ENCODE data around the gene DARS1.

DARS1 gene

GRCh38 chr2:135949451-135950234 lies 35.8 kb downstream of the DARS1 start:
- no peak for DNase-seq
- intact Hi-C loops (cut with DNase I) = no loop called here

GRCh38 chr2:135948642-135949355 lies 36.6 kb downstream of the DARS1 start:
- no peak for DNase-seq
- intact Hi-C loops (cut with DNase I) = no loop called here

DNA sequence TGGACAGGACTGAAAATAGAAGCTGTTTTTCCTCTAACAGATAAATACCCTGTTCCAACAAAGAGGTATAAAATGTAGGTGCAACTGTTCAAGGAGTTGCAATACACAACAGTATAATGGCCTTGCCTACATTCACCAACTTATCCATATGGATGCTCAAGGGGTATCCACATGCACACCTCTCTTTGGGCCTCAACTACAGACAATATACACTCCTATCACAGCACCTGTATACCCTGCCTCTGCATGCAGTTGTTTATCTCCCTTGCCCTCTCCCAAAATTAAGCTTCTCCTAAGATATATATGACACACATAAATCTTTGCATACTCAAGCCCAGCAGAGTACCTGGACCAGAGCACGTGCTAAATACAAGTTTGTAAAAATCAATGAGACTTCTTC lies 37.3 kb downstream of the DARS1 start:
- intact Hi-C loops (cut with DNase I) = no loop called here
- no peak for DNase-seq

DNA sequence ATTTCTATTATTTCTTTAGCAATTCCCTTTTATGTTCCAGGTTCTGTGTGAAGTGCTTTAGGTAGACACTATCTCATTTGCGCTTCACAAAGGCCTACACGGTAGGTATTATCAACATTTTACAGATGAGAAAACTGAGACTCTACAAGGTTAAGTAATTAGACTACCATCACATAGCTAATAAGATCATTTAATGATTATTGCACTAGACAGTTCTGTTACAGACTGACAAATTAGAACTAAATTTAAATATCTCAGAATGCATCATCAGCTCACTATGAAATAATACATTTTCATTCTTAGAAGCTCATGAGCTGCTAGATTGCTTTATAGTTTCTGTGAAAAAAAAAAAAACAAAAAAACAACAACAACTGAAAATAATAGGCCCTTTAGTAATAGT lies 37.9 kb downstream of the DARS1 start:
- intact Hi-C loops (cut with DNase I) = no loop called here
- no peak for DNase-seq

DNA sequence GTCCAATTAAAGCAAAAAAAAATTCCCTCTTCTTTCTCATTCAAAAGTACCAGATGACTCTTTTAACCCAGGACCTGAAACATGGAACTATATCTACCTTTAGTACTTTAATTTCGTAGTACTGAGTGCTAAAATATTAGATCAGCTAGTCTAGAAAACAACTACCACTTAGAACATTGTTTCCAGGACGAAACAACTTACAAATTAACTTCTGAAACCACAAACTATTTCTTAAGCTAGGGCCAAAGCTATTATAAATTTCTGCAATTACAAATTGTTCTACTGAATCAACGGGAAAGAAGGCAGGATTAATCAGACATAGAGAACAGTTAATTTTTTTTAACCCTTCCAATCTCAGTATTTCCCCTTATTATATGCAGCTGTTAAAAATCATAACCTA lies 39.9 kb downstream of the DARS1 start:
- intact Hi-C loops (cut with DNase I) = no loop called here

DNA sequence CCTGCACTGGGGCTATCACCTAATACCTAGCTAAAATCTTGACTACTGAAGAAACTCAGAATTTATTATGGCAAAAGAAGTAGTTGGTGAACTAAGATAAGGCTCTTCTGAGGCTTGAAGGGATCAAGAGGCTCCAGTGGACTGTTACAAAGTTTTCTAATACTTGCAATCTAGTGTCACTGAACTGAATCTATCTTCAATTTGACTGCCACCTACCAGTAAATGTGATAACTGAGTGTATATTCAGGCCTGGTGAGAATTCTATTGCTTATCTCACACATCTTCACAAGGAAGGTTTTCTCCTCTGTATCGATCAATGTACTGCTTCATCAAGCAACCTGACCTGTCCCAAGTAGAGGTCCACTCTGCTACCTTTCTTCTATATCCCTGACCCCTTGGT lies 40.8 kb downstream of the DARS1 start:
- no peak for DNase-seq
- intact Hi-C loops (cut with DNase I) = no loop called here

More for the DNA sequence above, 39.9 kb downstream of the DARS1 start:
- DNase-seq = no peak

- no peak for DNase-seq
- intact Hi-C loops (cut with DNase I) = no loop called here
Observed at GRCh38 chr2:135942936-135943688, 42.3 kb downstream of the DARS1 start.

DNA sequence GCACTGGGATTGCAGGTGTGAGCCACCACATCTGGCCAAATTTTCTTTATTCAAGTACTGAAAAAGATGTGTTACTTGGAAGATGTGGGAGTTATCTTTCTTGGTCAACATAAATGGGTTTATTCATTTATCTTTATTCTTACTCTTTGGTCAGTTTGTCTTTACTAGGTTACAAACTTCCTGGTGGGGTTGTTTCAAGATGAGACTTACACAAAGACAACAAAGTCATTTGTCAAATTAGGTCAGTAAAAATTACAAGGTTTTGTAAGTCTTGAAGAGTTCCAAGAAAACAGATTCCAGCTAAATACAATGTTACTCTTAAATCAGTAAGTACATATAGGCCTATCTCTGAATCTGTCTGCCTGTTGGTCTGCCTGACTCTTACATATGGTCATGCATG lies 48.9 kb downstream of the DARS1 start:
- intact Hi-C loops (cut with DNase I) = no loop called here
- DNase-seq = no peak

- intact Hi-C loops (cut with DNase I) = no loop called here
- no peak for DNase-seq
Observed at GRCh38 chr2:135935914-135936313, 49.5 kb downstream of the DARS1 start.

- DNase-seq = no peak
- intact Hi-C loops (cut with DNase I) = no loop called here
Observed at GRCh38 chr2:135931776-135932443, 53.5 kb downstream of the DARS1 start.

DNA sequence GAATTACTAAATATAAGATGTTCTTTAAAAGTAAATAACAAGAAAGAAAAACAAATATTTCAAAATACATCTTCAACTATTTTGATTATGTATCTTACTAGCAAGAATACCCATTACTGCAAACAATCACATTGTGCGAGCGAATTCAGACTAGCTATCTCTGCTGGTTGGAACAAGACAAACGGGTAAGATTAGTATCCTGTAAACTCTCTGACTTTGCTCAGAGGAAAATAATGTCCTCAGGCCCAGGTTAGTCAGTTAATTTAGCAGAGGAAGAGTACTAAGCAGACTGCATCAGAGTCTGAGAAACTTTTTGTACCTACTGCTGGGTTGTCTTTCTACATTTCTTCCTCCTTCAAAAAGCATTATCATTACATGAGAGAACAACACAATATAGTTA lies 58.8 kb downstream of the DARS1 start:
- intact Hi-C loops (cut with DNase I) = no loop called here

DNA sequence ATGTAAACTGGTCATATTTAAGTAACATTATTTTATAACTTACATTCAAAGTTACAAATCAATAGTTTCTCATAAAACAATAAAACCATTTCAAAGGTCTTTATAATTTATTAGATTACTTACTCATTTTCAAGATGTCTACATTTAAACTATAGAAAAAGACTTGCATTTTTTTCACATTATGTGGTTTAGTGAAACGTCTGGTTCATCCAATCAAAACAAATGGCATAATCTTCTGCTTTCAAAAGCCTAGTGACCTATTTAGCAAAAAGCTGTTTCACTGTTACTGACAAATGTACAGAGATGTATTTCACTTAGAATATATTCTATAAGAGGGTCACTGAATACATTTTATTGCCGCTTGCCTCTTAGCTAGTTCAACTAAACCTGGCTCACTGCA lies 59.9 kb downstream of the DARS1 start:
- intact Hi-C loops (cut with DNase I) = no loop called here
- DNase-seq = no peak

More for the DNA sequence above, 58.8 kb downstream of the DARS1 start:
- no peak for DNase-seq

DNA sequence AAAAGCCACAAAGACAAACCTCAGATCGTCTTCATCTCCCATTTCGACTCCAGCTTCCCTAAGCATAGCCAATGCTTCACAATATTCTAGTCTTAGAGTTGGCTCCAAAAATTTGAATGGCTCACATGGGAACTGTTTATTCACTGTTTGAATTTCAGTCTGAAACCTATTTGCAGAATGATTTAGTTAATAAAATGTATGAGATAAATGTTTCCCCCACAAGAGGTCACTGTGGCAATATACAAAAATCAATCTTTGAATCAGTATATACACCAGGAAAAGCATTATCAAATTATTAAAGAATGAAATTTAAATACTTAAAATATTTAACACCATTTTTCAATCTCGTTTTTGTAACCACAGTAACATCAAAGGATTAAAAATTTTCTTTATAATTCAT lies 69.2 kb downstream of the DARS1 start:
- intact Hi-C loops (cut with DNase I) = loop anchor here (1.0 kb wide), 1 partner anchor 462 kb away; no protein-coding TSS in a partner anchor
- DNase-seq = no peak

GRCh38 chr2:135914485-135914884 lies 70.9 kb downstream of the DARS1 start:
- intact Hi-C loops (cut with DNase I) = no loop called here
- no peak for DNase-seq

GRCh38 chr2:135913727-135914365 lies 71.6 kb downstream of the DARS1 start:
- intact Hi-C loops (cut with DNase I) = no loop called here
- no peak for DNase-seq

- DNase-seq = no peak
- intact Hi-C loops (cut with DNase I) = no loop called here
Observed at GRCh38 chr2:135909976-135910375, 75.5 kb downstream of the DARS1 start.

DNA sequence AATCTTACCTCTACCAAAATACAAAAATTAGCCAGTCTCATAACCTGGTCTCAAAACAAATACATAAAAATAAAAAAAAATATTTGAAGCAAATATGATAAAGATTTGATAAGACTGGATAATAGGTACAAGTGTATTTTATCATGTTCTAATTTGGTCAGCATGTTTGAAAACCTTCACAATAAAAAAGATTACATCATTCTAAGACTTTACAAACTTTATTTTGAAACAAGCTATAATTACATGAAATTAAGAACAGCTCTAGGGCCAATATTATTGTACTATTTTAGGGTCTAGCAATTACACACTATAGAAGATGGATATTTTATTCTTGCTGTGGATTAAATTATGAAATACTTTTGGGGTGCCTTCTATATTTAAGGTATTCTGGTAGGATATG lies 79.7 kb downstream of the DARS1 start:
- DNase-seq = no peak
- intact Hi-C loops (cut with DNase I) = no loop called here

DNA sequence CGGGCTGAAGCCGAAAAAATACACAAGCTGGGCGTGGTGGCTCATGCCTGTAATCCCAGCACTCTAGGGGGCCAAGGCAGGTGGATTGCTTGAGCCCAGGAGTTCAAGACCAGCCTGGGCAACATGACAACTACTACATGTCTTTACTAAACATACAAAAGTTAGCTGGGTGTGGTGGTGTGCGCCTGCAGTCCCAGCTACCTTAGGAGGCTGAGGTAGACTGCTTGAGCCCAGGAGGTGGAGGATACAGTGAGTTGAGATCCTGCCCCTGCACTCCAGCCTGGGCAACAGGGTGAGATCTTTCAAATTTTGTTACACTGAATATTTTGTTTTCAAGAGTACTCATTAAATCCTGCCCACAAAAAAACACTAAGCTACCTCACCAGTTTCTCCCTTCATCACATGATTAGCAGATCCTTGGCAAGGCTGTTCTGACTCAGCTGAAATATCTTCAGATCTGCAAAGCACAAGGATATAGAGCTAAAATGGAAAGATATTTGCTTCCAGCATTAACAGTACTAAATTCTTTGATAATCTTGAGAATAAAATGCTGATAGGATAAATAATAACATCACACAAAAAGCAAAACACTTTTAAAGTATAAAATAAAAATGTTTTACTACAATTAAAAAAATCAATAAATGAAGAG lies 81.0 kb downstream of the DARS1 start:
- DNase-seq = no peak
- intact Hi-C loops (cut with DNase I) = no loop called here

GRCh38 chr2:135903650-135904049 lies 81.8 kb downstream of the DARS1 start:
- intact Hi-C loops (cut with DNase I) = no loop called here
- no peak for DNase-seq

DNA sequence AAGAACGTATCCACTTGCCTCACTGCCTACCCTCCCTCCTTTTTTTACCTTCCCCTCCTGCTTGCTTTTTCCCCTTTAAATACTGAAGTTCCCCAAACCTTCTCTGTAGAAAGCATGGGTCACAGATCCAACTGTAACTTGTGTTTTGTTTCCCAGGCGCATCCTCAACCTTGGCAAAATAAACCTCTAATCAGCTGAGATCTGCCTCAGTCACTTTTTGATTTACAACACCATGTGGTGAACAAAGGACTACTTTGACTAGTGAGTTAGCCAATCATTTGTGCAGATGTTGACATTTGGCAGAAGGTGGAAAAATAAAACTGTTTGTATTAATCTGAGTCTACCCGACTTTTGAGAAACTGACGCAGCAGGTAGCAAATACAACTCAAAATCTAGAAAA lies 85.9 kb downstream of the DARS1 start:
- intact Hi-C loops (cut with DNase I) = no loop called here
- no peak for DNase-seq
